Activated CD4-positive, alpha-beta T cell treated with anti-CD3 and anti-CD28 coated beads, Interleukin-2, Interleukin-4, amounts not matched to agents 100 ng/mL and 50 ng/mL, durations not matched to agents 16 hours and 8 hours (primary cell): ENCODE results near the gene AGRN.
A peak's percentile ranks its signal among the peaks of the same experiment; 100 is the strongest.
"Not testable (repeated sequence)": the region's sequence is repeated elsewhere in the genome, so short reads cannot be mapped to it uniquely, and the experiment has no call there.

ENCODE experiments used
- DNase-seq: peaks from one replicate; pipeline ENCODE4 v3.0.0-alpha.2; 2020; ENCODE audit warnings: low spot score

The AGRN gene

GRCh38 chr1:1053682-1054081 is 33.8 kb downstream of the AGRN start:
- DNase-seq = no peak

- DNase-seq = no peak
These were observed 34.3 kb downstream of the AGRN start for GRCh38 chr1:1054099-1054700.

- DNase-seq = no peak
These were observed 35.1 kb downstream of the AGRN start for GRCh38 chr1:1054971-1055370.

- no peak for DNase-seq
These were observed 36.2 kb downstream of the AGRN start for GRCh38 chr1:1055841-1056736.

- not testable (repeated sequence) for DNase-seq
These were observed 37.8 kb downstream of the AGRN start for GRCh38 chr1:1057769-1058087.

GRCh38 chr1:1058088-1058905 is 38.4 kb downstream of the AGRN start:
- DNase-seq = no peak

GRCh38 chr1:1058921-1059493 is 39.1 kb downstream of the AGRN start:
- peak; percentile 38 for DNase-seq

- DNase-seq = peak; percentile 92
These were observed 39.8 kb downstream of the AGRN start for GRCh38 chr1:1059494-1060280.

- no peak for DNase-seq
These were observed 40.5 kb downstream of the AGRN start for GRCh38 chr1:1060281-1061000.

- DNase-seq = no peak
These were observed 41.9 kb downstream of the AGRN start for GRCh38 chr1:1061682-1062345.

GRCh38 chr1:1062348-1063163 is 42.6 kb downstream of the AGRN start:
- DNase-seq = no peak

- no peak for DNase-seq
These were observed 43.5 kb downstream of the AGRN start for GRCh38 chr1:1063261-1063944.

- DNase-seq = peak; percentile 95
These were observed 44.3 kb downstream of the AGRN start for GRCh38 chr1:1063945-1064831.

GRCh38 chr1:1065265-1065939 is 45.5 kb downstream of the AGRN start:
- no peak for DNase-seq

- not testable (repeated sequence) for DNase-seq
These were observed 46.0 kb downstream of the AGRN start for GRCh38 chr1:1065940-1066304.

GRCh38 chr1:1066403-1067283 is 46.7 kb downstream of the AGRN start:
- no peak for DNase-seq
